Thyroid gland (tissue), 4 donors: Measurements from ENCODE around the gene INTS1. TPM values are rescaled to one million over a fixed set of nuclear protein-coding genes. Genes with fewer than 3 reads are reported as not detected.

Experiments
- DNase-seq, 2 donors: peaks; one replicate each; pipeline ENCODE4 v3.0.0-alpha.2; 2019
- H3K27ac ChIP-seq, 3 donors: fragments of 200-600 bp; sonication (generic); 1 replicate in 2 of 3; 2 replicates in 1 of 3; pipeline ENCODE4 v1.5.1; 2016 to 2019; ENCODE audit warnings: mild to moderate bottlenecking in 1 of 3, moderate library complexity in 1 of 3
- H3K27me3 ChIP-seq: fragments of 200-600 bp; sonication (generic); one replicate; pipeline ENCODE4 v1.5.1; 2019
- H3K36me3 ChIP-seq, 2 donors: fragments of 200-600 bp; sonication (generic); one replicate each; pipeline ENCODE4 v1.5.1; 2016 to 2019
- H3K4me1 ChIP-seq, 2 donors: fragments of 200-600 bp; sonication (generic); one replicate each; pipeline ENCODE4 v1.5.1; 2017 to 2019
- H3K4me3 ChIP-seq, 3 donors: fragments of 200-600 bp; sonication (generic); replicated peaks in 1 of 3; 1 replicate in 2 of 3; 2 replicates in 1 of 3; pipeline ENCODE4 v1.5.1; 2016; ENCODE audit warnings: mild to moderate bottlenecking in 1 of 3
- H3K9me3 ChIP-seq: fragments of 200-600 bp; sonication (generic); one replicate; pipeline ENCODE4 v1.5.1; 2017
- CTCF ChIP-seq, 6 experiments: fragments of 200-600 bp in 3 of 6; fragments of 450-650 bp in 3 of 6; sonication (generic) in 3 of 6; IDR thresholded peaks; one replicate each; pipeline ENCODE4 v1.5.1; 2016 to 2019; ENCODE audit warnings: antibody characterized with exemption in 6 of 6, mild to moderate bottlenecking in 2 of 6, inconsistent platforms in 1 of 6, moderate library complexity in 1 of 6
- POLR2A ChIP-seq, 2 donors: fragments of 450-650 bp; IDR thresholded peaks; one replicate each; pipeline ENCODE4 v1.6.1; 2017; ENCODE audit warnings: antibody characterized with exemption in 2 of 2, mild to moderate bottlenecking in 2 of 2, moderate library complexity in 1 of 2
- WGBS, 2 donors: methylation state at CpG; one replicate each; pipeline ENCODE4 v1.1.5; 2017; 5-methylcytosine and 5-hydroxymethylcytosine counted together
- intact Hi-C: fragments of 100-400 bp; cut with DNase I; formaldehyde crosslinking; loops from one replicate; pipeline ENCODE4 v1.15.1; 2023
- total RNA-seq, 4 donors: library from RNA; depleted of rRNA; stranded (reverse); fragments of >200 nt; gene quantifications; one replicate each; pipeline ENCODE4 v1.2.3, GENCODE V29; 2016

Gene INTS1
- total RNA-seq, 4 donors from 2014 or later, result 34.5 to 72.3 (median 65.5) TPM

- intact Hi-C loops, result no loop called here
- H3K4me1 ChIP-seq, result no peaks in the 10 kb centered on the region
- H3K4me3 ChIP-seq, result no peak overlapping the region
- no peak overlapping the region for H3K27ac ChIP-seq
- no peak for DNase-seq
- no peaks in the 10 kb centered on the region for H3K9me3 ChIP-seq
- TF ChIP-seq CTCF (IDR thresholded peaks at IDR 0.05), result no peak
- no peak for TF ChIP-seq POLR2A (IDR thresholded peaks at IDR 0.05)
- WGBS, 2 donors, result 72 to 90% methylated on average over 5 to 6 of the region's 16 CpGs
- H3K36me3 ChIP-seq, result no peaks in the 10 kb centered on the region
- no peaks in the 10 kb centered on the region for H3K27me3 ChIP-seq
Measured at GRCh38 chr7:1510780-1511154, 6.6 kb upstream of the INTS1 start.

- no peak for DNase-seq
- Histone ChIP-seq H3K4me1 (no peaks in the 10 kb centered on the region), H3K4me3 (no peak overlapping the region), H3K27ac (no peak overlapping the region), H3K27me3 (no peaks in the 10 kb centered on the region), H3K9me3 (no peaks in the 10 kb centered on the region), H3K36me3 (no peaks in the 10 kb centered on the region)
- TF ChIP-seq POLR2A (IDR thresholded peaks at IDR 0.05) (no peak), CTCF (IDR thresholded peaks at IDR 0.05) (no peak)
- intact Hi-C loops, result no loop called here
- WGBS, 2 donors, result 91 to 94% methylated on average over 14 of the region's 14 CpGs
Measured at GRCh38 chr7:1509226-1509625, 5.0 kb upstream of the INTS1 start.

GRCh38 chr7:1508277-1508758, 4.1 kb upstream of the INTS1 start:
- intact Hi-C loops, result no loop called here
- Histone ChIP-seq H3K9me3 (no peaks in the 10 kb centered on the region), H3K36me3 (no peaks in the 10 kb centered on the region), H3K27ac (no peak overlapping the region), H3K4me3 (no peak overlapping the region), H3K27me3 (no peaks in the 10 kb centered on the region), H3K4me1 (peaks cover 3% of the 10 kb centered on the region in 2 donors)
- DNase-seq, result no peak
- WGBS, 2 donors, result 67 to 72% methylated on average over 10 of the region's 10 CpGs
- TF ChIP-seq CTCF (IDR thresholded peaks at IDR 0.05) (no peak), POLR2A (IDR thresholded peaks at IDR 0.05) (no peak)

- WGBS, 2 donors, result 73 to 82% methylated on average over 33 to 34 of the region's 35 CpGs
- Histone ChIP-seq H3K27ac (no peak overlapping the region), H3K27me3 (no peaks in the 10 kb centered on the region), H3K9me3 (no peaks in the 10 kb centered on the region), H3K4me3 (no peak overlapping the region), H3K36me3 (peaks cover 2 to 4% of the 10 kb centered on the region in 2 donors), H3K4me1 (peaks cover 9 to 13% of the 10 kb centered on the region in 2 donors)
- DNase-seq, result peak; percentile 14 to 18
- intact Hi-C loops, result no loop called here
- TF ChIP-seq POLR2A (IDR thresholded peaks at IDR 0.05) (no peak), CTCF (IDR thresholded peaks at IDR 0.05) (no peak)
Measured at GRCh38 chr7:1505731-1506550, 1.8 kb upstream of the INTS1 start.

- DNase-seq, result no peak
- no peaks in the 10 kb centered on the region for H3K27me3 ChIP-seq
- H3K27ac ChIP-seq, result no peak overlapping the region
- peak overlapping the region; percentile 64 to 93 (median 87) for H3K4me3 ChIP-seq
- intact Hi-C loops, result loop anchor here (5.0 kb wide), 1 partner anchor 54 kb away; the partner anchor contains the start of gene TMEM184A
- peaks cover 25 to 26% of the 10 kb centered on the region in 2 donors for H3K36me3 ChIP-seq
- 32 to 50% methylated on average over 12 to 15 of the region's 24 CpGs for WGBS, 2 donors
- H3K4me1 ChIP-seq, result peaks cover 9 to 13% of the 10 kb centered on the region in 2 donors
- H3K9me3 ChIP-seq, result no peaks in the 10 kb centered on the region
- TF ChIP-seq CTCF (IDR thresholded peaks at IDR 0.05) (no peak), POLR2A (IDR thresholded peaks at IDR 0.05) (no peak)
Measured at GRCh38 chr7:1503390-1503789, 799 bp downstream of the INTS1 start.
